ENCODE measurements around the gene FAM98A. TPM values are rescaled to one million over a fixed set of nuclear protein-coding genes. Genes with fewer than 3 reads are reported as not detected.

FAM98A gene
- polyA plus RNA-seq, 2 donors: 10.8 to 17.7 TPM

GRCh38 chr2:33552758-33553461 is 46.2 kb downstream of the FAM98A start:
- WGBS, 2 donors: 74 to 77% methylated on average over 1 of the region's 1 CpG
- H3K4me3 ChIP-seq (ENCODE audit: low read depth in 1 of 2, low read length in 2 of 2): no peak overlapping the region
- H3K9me3 ChIP-seq (ENCODE audit: control insufficient read depth in 2 of 2, insufficient read depth in 1 of 2, low read depth in 1 of 2, low read length in 1 of 2): no peaks in the 10 kb centered on the region
- H3K36me3 ChIP-seq (ENCODE audit: control insufficient read depth in 2 of 2, insufficient read depth in 2 of 2, low read length in 1 of 2): no peaks in the 10 kb centered on the region
- H3K4me1 ChIP-seq (ENCODE audit: control insufficient read depth in 2 of 2, insufficient read depth in 2 of 2, low read length in 1 of 2): no peaks in the 10 kb centered on the region
- no peaks in the 10 kb centered on the region for H3K27me3 ChIP-seq (ENCODE audit: control insufficient read depth in 1 of 2, insufficient read depth in 2 of 2, low read length in 2 of 2)
- no peak overlapping the region for H3K27ac ChIP-seq (ENCODE audit: low read depth in 2 of 2, low read length in 1 of 2)

GRCh38 chr2:33550206-33550605 is 48.9 kb downstream of the FAM98A start:
- Histone ChIP-seq H3K4me3 (ENCODE audit: low read depth in 1 of 2, low read length in 2 of 2) (no peak overlapping the region), H3K9me3 (ENCODE audit: control insufficient read depth in 2 of 2, insufficient read depth in 1 of 2, low read depth in 1 of 2, low read length in 1 of 2) (no peaks in the 10 kb centered on the region), H3K27ac (ENCODE audit: low read depth in 2 of 2, low read length in 1 of 2) (no peak overlapping the region), H3K27me3 (ENCODE audit: control insufficient read depth in 1 of 2, insufficient read depth in 2 of 2, low read length in 2 of 2) (no peaks in the 10 kb centered on the region), H3K4me1 (ENCODE audit: control insufficient read depth in 2 of 2, insufficient read depth in 2 of 2, low read length in 1 of 2) (no peaks in the 10 kb centered on the region), H3K36me3 (ENCODE audit: control insufficient read depth in 2 of 2, insufficient read depth in 2 of 2, low read length in 1 of 2) (no peaks in the 10 kb centered on the region)
- WGBS, 2 donors: 72 to 80% methylated on average over 3 of the region's 3 CpGs

- 92 to 94% methylated on average over 4 of the region's 4 CpGs for WGBS, 2 donors
- no peak overlapping the region for H3K4me3 ChIP-seq (ENCODE audit: low read depth in 1 of 2, low read length in 2 of 2)
- no peaks in the 10 kb centered on the region for H3K36me3 ChIP-seq (ENCODE audit: control insufficient read depth in 2 of 2, insufficient read depth in 2 of 2, low read length in 1 of 2)
- no peaks in the 10 kb centered on the region for H3K4me1 ChIP-seq (ENCODE audit: control insufficient read depth in 2 of 2, insufficient read depth in 2 of 2, low read length in 1 of 2)
- H3K27me3 ChIP-seq (ENCODE audit: control insufficient read depth in 1 of 2, insufficient read depth in 2 of 2, low read length in 2 of 2): no peaks in the 10 kb centered on the region
- no peak overlapping the region for H3K27ac ChIP-seq (ENCODE audit: low read depth in 2 of 2, low read length in 1 of 2)
- no peaks in the 10 kb centered on the region for H3K9me3 ChIP-seq (ENCODE audit: control insufficient read depth in 2 of 2, insufficient read depth in 1 of 2, low read depth in 1 of 2, low read length in 1 of 2)
Observed at GRCh38 chr2:33541243-33541642, 57.9 kb downstream of the FAM98A start.

GRCh38 chr2:33535421-33535820 is 63.7 kb downstream of the FAM98A start:
- 77 to 89% methylated on average over 3 of the region's 3 CpGs for WGBS, 2 donors
- no peaks in the 10 kb centered on the region for H3K36me3 ChIP-seq (ENCODE audit: control insufficient read depth in 2 of 2, insufficient read depth in 2 of 2, low read length in 1 of 2)
- H3K4me3 ChIP-seq (ENCODE audit: low read depth in 1 of 2, low read length in 2 of 2): no peak overlapping the region
- H3K27ac ChIP-seq (ENCODE audit: low read depth in 2 of 2, low read length in 1 of 2): no peak overlapping the region
- H3K27me3 ChIP-seq (ENCODE audit: control insufficient read depth in 1 of 2, insufficient read depth in 2 of 2, low read length in 2 of 2): no peaks in the 10 kb centered on the region
- H3K9me3 ChIP-seq (ENCODE audit: control insufficient read depth in 2 of 2, insufficient read depth in 1 of 2, low read depth in 1 of 2, low read length in 1 of 2): no peaks in the 10 kb centered on the region
- H3K4me1 ChIP-seq (ENCODE audit: control insufficient read depth in 2 of 2, insufficient read depth in 2 of 2, low read length in 1 of 2): no peaks in the 10 kb centered on the region

Other genes starting within 250 kb of the FAM98A start
- under 1 TPM; 0.55 to 0.71 TPM for gene RASGRP3, start 122.7 kb downstream of the FAM98A start, polyA plus RNA-seq

Data from esophagus (tissue), 2 donors.